ENCODE data around the gene THOP1. TPM values are rescaled to one million over a fixed set of nuclear protein-coding genes. Genes with fewer than 3 reads are reported as not detected.

THOP1 gene
- total and polyA plus RNA-seq, 12 donors = 23.1 to 138 (median 46.2) TPM

DNA sequence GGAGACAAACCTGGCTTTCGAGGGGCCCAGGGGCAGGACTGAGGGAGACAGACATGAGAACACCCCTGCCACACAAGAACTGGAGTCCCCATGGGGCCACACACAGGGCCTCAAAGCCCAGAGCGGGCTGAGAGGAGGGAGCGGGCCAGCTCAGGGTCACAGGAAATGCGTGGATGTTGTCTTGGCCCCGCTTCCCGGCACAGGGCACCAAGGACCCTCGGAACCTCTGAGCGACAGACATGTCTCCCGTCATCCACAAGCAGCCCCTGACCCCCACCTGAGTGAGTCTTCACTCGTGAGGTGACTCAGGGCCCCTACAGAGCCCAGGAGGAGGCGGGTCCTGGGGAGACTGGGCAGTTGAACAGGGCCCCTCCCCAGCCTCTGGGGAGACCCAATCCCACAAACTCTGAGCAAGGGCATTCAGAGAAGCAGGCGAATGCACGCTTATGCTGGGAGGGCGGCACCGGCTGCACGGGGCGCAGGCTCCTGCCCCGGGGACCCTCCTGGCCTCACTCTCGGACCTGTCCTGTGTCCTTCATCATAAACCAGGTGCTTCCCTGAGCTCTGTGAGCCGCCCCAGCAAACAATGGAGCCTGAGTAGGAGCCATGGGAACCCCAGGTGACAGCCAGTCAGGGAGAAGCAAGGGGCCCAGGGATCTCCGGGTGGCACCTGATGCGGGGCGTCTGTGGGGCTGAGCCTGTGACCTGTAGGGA, 22.4 kb upstream of the THOP1 start:
- Histone ChIP-seq H3K9me3 (replicated peaks in 1 of 3) (no peaks in the 10 kb centered on the region), H3K4me3 (no peak overlapping the region), H3K27me3 (no peaks in the 10 kb centered on the region), H3K36me3 (replicated peaks in 1 of 2) (peaks cover 0 to 71% of the 10 kb centered on the region in 2 donors), H3K4me1 (replicated peaks in 1 of 2) (no peaks in the 10 kb centered on the region), H3K27ac (no peak overlapping the region)
- 82 to 89% (median 86%) methylated on average over 15 to 23 of the region's 23 CpGs for WGBS, 4 donors
- DNase-seq = no peak
- TF ChIP-seq POLR2A (IDR thresholded peaks at IDR 0.05) = no peak
- TF ChIP-seq, protein P1, sequence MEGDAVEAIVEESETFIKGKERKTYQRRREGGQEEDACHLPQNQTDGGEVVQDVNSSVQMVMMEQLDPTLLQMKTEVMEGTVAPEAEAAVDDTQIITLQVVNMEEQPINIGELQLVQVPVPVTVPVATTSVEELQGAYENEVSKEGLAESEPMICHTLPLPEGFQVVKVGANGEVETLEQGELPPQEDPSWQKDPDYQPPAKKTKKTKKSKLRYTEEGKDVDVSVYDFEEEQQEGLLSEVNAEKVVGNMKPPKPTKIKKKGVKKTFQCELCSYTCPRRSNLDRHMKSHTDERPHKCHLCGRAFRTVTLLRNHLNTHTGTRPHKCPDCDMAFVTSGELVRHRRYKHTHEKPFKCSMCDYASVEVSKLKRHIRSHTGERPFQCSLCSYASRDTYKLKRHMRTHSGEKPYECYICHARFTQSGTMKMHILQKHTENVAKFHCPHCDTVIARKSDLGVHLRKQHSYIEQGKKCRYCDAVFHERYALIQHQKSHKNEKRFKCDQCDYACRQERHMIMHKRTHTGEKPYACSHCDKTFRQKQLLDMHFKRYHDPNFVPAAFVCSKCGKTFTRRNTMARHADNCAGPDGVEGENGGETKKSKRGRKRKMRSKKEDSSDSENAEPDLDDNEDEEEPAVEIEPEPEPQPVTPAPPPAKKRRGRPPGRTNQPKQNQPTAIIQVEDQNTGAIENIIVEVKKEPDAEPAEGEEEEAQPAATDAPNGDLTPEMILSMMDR (IDR thresholded peaks at IDR 0.05) = no peak
- intact Hi-C loops (cut with DNase I) = no loop called here

DNA sequence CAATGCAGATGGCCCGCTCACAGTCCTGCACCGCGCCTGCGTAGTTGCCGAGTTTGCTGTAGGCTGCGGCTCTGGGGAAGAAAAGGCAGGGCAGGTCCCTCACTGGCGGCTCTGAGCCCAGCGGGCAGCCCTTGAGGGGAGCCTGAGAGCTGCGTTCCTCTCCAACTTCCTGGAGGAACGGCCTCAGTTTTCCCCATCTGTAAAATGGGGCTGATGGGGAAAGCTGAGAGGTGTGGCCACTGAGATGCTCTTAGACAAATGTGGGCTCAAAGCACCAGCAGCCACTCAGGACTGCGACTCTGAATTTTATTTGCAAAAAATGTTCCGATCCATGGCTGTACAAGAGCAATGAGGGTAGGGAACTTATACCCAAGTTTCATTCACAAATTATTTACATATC, 21.6 kb upstream of the THOP1 start:
- no peak overlapping the region for H3K4me3 ChIP-seq
- intact Hi-C loops (cut with DNase I) = no loop called here
- H3K27ac ChIP-seq = no peak overlapping the region
- TF ChIP-seq, protein P1 (IDR thresholded peaks at IDR 0.05) = no peak
- TF ChIP-seq POLR2A (IDR thresholded peaks at IDR 0.05) = no peak
- 95 to 97% (median 96%) methylated on average over 11 to 12 of the region's 12 CpGs for WGBS, 4 donors
- peaks cover 0 to 75% of the 10 kb centered on the region in 2 donors for H3K36me3 ChIP-seq (replicated peaks in 1 of 2)
- H3K9me3 ChIP-seq (replicated peaks in 1 of 3) = no peaks in the 10 kb centered on the region
- no peaks in the 10 kb centered on the region for H3K4me1 ChIP-seq (replicated peaks in 1 of 2)
- no peaks in the 10 kb centered on the region for H3K27me3 ChIP-seq
- DNase-seq = no peak

DNA sequence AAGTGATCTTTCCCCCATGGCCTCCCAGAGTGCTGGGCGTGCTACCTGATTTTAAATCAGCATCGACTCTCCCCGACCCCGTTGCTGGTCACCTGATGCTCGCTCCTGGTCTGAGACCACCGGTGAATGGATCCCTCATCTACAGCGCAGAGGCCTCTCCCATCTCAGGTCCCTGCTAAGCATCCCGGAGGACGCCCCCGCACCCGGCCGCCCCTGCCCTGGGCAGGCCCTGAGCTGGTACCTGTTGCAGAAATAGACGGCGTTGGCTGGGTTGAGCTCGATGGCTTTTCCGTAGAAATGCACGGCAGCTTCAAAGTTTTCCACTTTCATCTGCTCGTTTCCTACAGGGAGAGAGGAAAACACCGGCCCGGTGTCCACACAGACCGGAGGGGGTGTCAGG, 20.4 kb upstream of the THOP1 start:
- DNase-seq = no peak
- TF ChIP-seq, protein P1 (IDR thresholded peaks at IDR 0.05) = no peak
- TF ChIP-seq POLR2A (IDR thresholded peaks at IDR 0.05) = no peak
- 91 to 95% (median 93%) methylated on average over 20 to 21 of the region's 21 CpGs for WGBS, 4 donors
- Histone ChIP-seq H3K9me3 (replicated peaks in 1 of 3) (no peaks in the 10 kb centered on the region), H3K27ac (no peak overlapping the region), H3K4me1 (replicated peaks in 1 of 2) (no peaks in the 10 kb centered on the region), H3K4me3 (no peak overlapping the region), H3K27me3 (no peaks in the 10 kb centered on the region), H3K36me3 (replicated peaks in 1 of 2) (peaks cover 0 to 73% of the 10 kb centered on the region in 2 donors)
- intact Hi-C loops (cut with DNase I) = no loop called here

DNA sequence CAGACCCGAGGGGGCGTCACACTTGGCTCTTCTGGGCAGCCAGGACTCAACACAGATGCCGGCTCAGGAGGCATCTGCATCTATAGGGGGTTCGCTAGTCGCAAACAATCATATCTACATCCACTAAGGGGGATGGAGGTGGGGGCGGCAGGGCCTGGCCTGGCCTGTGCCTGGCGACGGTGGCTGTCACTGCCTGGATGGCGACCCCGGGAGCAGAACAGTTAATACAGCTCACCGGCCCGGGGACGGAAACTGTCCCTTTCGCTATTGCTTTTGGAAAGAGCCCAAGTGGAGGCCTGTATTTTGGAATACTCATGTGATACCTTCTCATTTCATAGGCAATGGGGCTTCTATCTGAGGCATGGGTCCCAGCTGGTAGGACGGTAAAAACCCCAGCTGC, 19.9 kb upstream of the THOP1 start:
- Histone ChIP-seq H3K9me3 (replicated peaks in 1 of 3) (no peaks in the 10 kb centered on the region), H3K4me1 (replicated peaks in 1 of 2) (peaks cover 3% of the 10 kb centered on the region in 2 donors), H3K4me3 (no peak overlapping the region), H3K36me3 (replicated peaks in 1 of 2) (peaks cover 0 to 71% of the 10 kb centered on the region in 2 donors), H3K27me3 (no peaks in the 10 kb centered on the region), H3K27ac (no peak overlapping the region)
- TF ChIP-seq POLR2A (IDR thresholded peaks at IDR 0.05) = no peak
- TF ChIP-seq, protein P1 (IDR thresholded peaks at IDR 0.05) = no peak
- no peak for DNase-seq
- WGBS, 4 donors = 87 to 95% (median 90%) methylated on average over 2 to 15 of the region's 15 CpGs
- intact Hi-C loops (cut with DNase I) = no loop called here

Data from adrenal gland (tissue), 12 donors.